NCI-H1105 (cell line): ENCODE measurements around the gene ASB11.
"Not testable (repeated sequence)": the region's sequence is repeated elsewhere in the genome, so short reads cannot be mapped to it uniquely, and the experiment has no call there.

Experiments used
- DNase-seq: peaks from one replicate; lab custom pipeline; 2025; lab: John Stamatoyannopoulos, UW

The ASB11 gene

GRCh38 chrX:15305899-15306298 is 9.5 kb downstream of the ASB11 start:
- not testable (repeated sequence) for DNase-seq

DNA sequence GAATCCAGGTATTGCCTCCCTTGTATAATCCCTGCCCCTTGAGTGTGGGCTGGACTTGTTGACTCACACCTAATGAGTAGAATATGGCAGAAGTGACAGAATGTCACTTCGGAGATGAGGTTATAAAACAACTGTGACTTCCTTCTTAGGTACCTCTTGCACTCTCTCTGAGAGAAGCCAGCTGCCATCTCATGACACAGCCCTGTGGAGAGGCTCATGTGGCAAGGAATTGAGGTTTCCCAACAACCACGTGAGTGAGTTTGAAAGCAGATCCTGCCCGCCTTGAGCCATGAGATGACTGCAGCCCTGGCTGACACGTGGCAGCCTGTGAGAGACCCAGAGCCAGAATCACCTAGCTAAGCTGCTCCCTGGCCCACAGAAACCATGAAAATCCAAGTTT is 13.5 kb downstream of the ASB11 start:
- no peak for DNase-seq

GRCh38 chrX:15299941-15300851 is 15.2 kb downstream of the ASB11 start:
- no peak for DNase-seq

- DNase-seq: no peak
Measured at GRCh38 chrX:15298780-15299179, 16.7 kb downstream of the ASB11 start.

GRCh38 chrX:15298201-15298600 is 17.2 kb downstream of the ASB11 start:
- no peak for DNase-seq

GRCh38 chrX:15293451-15293850 is 22.0 kb downstream of the ASB11 start:
- no peak for DNase-seq

DNA sequence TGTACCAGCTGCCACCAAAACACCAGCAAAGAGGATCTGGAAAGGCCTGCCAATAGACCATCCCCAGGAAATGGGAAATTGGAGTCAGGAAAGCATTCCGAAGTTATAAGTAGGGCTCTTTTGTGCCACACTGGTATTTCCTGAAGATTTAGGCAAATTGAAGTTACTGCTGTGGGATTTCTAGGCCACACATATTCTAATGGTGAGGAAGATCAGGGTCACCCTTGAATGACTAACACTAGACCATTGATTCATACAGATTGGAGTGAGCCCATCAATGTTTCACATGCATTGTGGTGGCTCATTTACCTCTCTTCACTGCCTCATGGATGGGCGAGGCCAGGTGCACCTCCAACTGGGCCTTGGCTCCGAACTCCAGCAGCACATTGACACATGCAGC is 22.6 kb downstream of the ASB11 start:
- DNase-seq: no peak

- DNase-seq: no peak
Measured at GRCh38 chrX:15277604-15278003, 37.8 kb downstream of the ASB11 start.

DNA sequence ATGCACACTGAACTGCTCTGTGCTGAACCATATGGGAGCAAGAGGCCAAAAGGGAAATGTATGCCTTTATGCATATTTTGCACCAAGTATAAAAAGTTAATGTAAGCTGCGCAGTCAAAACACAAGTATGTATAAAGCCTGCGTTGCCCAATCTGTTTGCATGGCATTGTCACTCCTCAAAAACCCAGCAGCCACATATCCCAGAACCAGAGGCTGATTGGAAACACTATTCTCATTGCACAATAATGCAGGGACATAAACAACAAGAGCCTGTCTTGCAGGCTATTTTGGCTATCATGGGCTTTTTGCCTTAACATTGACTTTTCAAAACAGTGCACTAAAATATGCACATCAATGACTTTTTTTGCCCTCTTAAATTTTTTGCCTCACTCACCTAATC is 40.5 kb downstream of the ASB11 start:
- no peak for DNase-seq

GRCh38 chrX:15273275-15273674 is 42.2 kb downstream of the ASB11 start:
- not testable (repeated sequence) for DNase-seq

GRCh38 chrX:15271757-15272156 is 43.7 kb downstream of the ASB11 start:
- DNase-seq: no peak

DNA sequence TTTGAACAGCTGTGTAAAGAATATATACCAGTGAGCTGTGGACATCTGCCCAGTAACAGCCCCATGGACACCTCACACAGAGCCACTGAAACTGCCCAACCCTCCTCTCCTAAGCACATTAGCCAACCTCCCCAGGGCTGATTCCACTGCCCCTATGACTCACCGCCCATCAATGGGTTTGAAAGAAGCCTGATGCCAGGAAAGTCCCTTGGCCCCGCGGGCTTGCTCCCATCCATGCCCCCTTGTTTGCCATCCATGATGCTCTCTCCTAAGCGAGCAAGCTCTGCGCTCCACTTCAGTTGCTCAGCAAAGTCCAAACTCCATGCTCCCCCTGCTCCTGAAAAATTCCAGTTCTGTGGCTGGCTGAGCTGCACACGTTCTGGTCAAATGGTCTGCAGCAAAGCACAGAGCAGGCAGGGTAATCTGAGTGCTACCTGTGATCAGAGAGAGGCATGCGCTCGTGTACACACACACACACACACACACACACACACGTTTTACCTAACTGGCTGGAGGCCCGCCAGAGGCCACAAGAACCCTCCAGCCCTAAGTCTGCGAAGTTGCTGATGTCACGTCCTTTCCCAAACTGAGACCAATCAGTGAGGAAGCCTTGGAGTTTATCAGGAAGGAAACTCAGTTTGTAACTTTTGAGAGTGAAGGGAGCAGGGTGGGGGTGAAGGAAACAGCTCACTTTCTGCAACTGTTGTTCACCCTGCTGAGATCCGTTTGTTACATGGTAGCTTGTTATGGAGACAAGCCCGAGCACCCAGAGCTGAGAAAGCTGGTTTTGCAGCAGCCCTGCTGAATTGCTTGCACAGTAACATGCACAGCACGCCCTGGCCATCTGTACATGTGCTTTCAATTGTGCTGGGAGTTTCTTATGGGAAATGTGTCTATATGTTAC is 45.6 kb downstream of the ASB11 start, which contains the start of gene ASB9:
Gene ASB9 (minus strand): TSS at position 466 of the 904 bp plus-strand sequence. CDS start 209 bp downstream, at position 257.
- no peak for DNase-seq

DNA sequence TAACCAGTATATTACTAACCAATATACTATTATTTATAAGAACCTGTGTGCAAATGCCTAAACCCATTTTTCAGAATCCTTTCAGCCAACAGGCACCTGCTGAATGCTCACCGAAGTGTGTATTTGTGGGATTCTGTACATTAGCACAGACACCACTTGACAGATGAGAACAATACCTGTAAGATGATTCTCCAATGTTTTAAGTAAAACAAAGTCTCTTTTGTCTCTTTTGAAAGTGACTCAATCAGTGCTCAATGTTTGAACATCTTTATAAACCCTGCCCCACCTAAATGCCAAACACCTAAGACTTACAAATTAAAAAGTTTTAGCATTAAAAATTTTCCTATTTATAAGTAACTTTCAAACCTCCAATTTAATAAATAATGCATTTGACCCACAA is 46.3 kb downstream of the ASB11 start:
- DNase-seq: no peak

DNA sequence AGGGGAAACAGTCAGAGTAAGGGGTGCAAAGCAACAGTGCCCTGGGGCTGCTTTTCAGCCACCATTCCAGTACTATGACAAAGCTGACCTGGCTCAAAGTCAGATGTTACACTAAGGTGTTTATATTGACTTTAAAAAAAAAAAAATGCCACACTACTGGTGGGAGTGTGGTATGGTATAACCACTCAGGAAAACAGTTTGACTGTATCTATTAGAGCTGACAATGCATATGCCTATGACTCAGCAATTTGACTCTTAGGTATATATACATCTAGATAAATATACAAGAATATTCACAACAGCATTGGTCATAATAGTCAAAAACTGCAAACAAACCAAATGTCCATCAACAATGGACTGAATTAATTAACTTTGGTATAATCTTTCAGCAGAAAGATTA is 60.6 kb downstream of the ASB11 start:
- no peak for DNase-seq

- no peak for DNase-seq
Measured at GRCh38 chrX:15245896-15246295, 69.5 kb downstream of the ASB11 start.

DNA sequence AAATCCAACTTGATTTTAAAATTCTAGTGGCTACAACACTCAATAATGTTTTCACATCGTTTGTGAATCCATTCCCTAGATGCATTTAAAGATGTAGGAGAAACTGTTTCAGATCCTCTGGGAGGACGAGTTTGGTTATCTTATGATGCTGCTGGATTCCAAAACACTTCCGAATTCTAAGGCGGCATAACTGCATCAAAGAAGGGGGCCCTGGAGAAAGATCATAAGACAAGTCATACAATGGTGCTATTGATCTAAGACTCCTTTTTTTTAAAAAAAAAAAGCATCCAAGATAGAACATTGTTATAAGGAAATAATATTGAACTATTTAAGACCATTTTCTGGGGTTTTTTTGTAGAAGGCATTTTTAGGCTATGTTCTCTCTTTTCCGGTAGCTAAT is 71.0 kb downstream of the ASB11 start:
- DNase-seq: no peak

DNA sequence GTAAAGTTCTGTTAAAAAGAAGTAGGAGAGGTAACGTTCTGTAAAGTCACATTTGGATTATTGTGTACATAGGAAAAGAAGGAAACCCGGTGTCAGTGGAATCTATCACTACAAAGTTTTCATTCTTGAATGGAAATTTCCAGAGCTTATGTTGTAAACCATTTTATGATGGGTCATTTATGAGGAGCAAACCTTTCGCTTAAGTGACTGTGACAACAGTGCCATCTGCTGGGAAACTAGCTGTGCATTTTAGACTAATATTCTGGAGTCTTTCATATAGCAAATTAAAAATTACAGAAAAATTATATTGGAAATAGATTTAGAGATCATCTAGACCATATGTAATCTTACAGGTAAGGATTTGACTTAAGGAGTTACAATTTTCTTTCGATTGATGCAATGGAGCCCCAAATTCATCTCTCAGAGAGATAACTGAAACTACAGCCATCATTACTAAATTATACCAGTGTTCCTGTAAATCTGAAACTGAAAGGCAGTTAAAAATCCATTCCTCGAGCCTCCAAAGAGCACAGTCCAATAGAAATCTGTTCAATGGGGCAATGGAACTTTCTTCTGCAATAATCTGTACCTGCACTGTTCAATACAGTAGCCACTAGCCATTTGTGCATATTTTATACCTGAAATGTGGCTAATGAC is 72.4 kb downstream of the ASB11 start:
- peak; percentile 22 for DNase-seq

DNA sequence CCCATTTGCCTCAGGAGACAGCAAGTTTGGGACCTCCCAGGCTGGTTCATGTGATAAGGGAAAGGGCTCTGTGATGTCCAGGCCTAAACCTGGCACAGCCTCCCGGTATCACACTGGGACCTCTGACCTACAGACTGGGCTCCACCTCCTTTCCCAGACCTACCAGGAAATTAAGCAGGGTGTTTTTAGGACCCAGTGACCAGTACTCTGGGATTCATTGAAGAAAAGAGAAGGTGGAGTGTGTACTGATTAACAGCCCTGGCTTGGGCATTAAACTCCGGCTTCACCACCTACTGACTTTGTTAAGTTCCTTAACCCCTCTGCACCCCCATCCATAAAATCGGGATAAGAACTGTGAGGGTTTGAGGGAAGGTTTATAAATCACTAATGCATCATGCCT is 74.1 kb downstream of the ASB11 start:
- DNase-seq: no peak

GRCh38 chrX:15240414-15240813 is 75.0 kb downstream of the ASB11 start:
- no peak for DNase-seq

DNA sequence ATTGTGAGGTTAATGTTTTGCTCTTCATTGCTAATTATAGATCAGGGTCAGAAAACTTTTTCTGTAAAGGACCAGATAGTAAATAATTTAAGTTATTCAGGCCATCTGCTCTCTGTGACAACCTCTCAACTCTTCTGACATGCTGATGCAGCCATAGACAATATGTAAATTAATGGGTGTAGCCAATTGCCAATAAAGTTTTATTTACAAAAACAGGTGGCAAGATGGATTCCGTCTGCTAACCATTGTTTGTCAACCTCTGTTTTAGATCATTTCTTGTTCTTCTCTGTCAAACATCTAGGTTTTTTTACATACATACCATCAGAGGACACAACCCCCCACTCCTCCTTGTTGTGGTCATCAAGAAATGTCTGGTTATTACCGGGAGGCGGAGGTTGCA is 79.3 kb downstream of the ASB11 start:
- no peak for DNase-seq

DNA sequence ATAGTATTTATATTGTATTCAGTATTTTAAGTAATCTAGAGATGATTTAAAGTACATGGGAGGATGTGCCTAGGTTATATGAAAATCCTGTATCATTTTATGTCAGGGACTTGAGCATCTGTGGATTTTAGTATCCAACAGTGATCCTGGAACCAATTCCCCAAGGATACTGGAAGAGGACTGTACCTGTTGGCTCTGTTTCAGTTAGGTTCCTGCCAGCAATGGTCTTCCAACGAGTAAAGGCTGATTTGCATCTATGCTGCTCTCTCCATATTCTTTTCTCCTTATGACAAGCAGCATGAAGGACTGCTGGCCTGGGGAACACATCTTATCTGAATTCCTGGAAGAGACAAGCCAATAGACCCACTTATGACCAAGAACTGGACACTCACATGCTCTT is 80.4 kb downstream of the ASB11 start:
- no peak for DNase-seq

GRCh38 chrX:15233416-15234015 is 81.9 kb downstream of the ASB11 start:
- DNase-seq: no peak
